ENCODE results near the gene NPFFR1.

Gene NPFFR1, protein sequence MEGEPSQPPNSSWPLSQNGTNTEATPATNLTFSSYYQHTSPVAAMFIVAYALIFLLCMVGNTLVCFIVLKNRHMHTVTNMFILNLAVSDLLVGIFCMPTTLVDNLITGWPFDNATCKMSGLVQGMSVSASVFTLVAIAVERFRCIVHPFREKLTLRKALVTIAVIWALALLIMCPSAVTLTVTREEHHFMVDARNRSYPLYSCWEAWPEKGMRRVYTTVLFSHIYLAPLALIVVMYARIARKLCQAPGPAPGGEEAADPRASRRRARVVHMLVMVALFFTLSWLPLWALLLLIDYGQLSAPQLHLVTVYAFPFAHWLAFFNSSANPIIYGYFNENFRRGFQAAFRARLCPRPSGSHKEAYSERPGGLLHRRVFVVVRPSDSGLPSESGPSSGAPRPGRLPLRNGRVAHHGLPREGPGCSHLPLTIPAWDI

GRCh38 chr10:70283445-70284399, at the start of gene NPFFR1:
NPFFR1 (minus strand) TSS chr10:70284004; CDS start chr10:70283676, 328 bp downstream.
- no peak within 1 kb of the TSS for H3K4me3 ChIP-seq (ENCODE audit: low read depth, low read length)
- TF ChIP-seq, protein P1, sequence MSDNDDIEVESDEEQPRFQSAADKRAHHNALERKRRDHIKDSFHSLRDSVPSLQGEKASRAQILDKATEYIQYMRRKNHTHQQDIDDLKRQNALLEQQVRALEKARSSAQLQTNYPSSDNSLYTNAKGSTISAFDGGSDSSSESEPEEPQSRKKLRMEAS (IDR thresholded peaks at IDR 0.05; ENCODE audit: low read depth, low read length): no peak
- TF ChIP-seq POLR2A (IDR thresholded peaks at IDR 0.05; ENCODE audit: extremely low read depth, insufficient read length) (no peak), CTCF (IDR thresholded peaks at IDR 0.05; ENCODE audit: low read depth, low read length) (no peak), MYC (IDR thresholded peaks at IDR 0.05; ENCODE audit: low read depth, low read length) (no peak)

GRCh38 chr10:70333268-70333667, 49.5 kb upstream of the NPFFR1 start:
- no peak for DNase-seq (ENCODE audit: low read depth)
- TF ChIP-seq MYC (IDR thresholded peaks at IDR 0.05; ENCODE audit: low read depth, low read length): no peak
- TF ChIP-seq, protein P1 (IDR thresholded peaks at IDR 0.05; ENCODE audit: low read depth, low read length): no peak
- no peak for TF ChIP-seq CTCF (IDR thresholded peaks at IDR 0.05; ENCODE audit: low read depth, low read length)
- no peak for TF ChIP-seq POLR2A (IDR thresholded peaks at IDR 0.05; ENCODE audit: extremely low read depth, insufficient read length)
- no peak overlapping the region for H3K4me3 ChIP-seq (ENCODE audit: low read depth, low read length)

More at GRCh38 chr10:70283445-70284399, at the start of gene NPFFR1:
- DNase-seq (ENCODE audit: low read depth): no peak

DNA sequence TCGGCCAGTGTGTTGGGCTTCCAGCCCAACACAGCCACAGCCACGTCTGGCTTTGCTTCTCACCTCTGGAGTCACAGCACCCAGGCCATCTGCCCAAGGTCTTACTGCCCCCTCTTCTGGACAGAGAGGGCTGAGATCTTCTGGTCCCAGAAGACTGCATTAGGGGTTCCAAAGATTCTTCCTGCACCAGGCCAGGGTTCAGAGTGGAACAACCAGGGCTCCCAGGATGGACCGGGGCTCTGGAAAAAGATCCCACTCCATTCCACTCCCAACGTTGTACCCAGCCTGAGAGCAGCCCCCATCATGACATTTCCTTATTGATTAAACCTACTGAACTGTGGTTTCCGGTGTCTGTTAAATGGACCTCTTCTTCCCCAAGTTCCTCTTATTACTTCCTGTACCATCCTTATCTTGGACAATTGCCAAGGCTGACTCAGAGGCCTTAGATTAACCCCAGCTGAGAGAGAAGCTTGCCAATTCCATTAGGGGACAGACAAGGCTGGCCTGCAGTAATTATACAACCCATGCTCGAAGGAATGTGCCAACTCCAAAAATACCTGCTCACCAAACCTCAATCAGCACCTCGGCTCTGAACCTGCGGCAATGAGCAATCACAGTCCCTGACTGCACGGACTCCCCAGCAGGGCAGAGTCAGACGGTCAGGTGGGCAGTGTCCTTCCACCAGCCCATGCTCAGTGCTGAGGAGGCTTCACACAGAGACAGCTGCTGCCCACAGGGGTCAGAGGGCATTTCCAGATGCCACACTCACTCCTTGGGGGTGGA, 47.9 kb upstream of the NPFFR1 start:
- peak; percentile 99 for DNase-seq (ENCODE audit: low read depth)
- TF ChIP-seq MYC (IDR thresholded peaks at IDR 0.05; ENCODE audit: low read depth, low read length): peak; percentile 58
- TF ChIP-seq CTCF (IDR thresholded peaks at IDR 0.05; ENCODE audit: low read depth, low read length): peak; percentile 51
- TF ChIP-seq, protein P1 (IDR thresholded peaks at IDR 0.05; ENCODE audit: low read depth, low read length): 0 out of 2 replicates have a peak, but pooled peaks have one; percentile 20
- TF ChIP-seq POLR2A (IDR thresholded peaks at IDR 0.05; ENCODE audit: extremely low read depth, insufficient read length): no peak
- no peak overlapping the region for H3K4me3 ChIP-seq (ENCODE audit: low read depth, low read length)

DNA sequence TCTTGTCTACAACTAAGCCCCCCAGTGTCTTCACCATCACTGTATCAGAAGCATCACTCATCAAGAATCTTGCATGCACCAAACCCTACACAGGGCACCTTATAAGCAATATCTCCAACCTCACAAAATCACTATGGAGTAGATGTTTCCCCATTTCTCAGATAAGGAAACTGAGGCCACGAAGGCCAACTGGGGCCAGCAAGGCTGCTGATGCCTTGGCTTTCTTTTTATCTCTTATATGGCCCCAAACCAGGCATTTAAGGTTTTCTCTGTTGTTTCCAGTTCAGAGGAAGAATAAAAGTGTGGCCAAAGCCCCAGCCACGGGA, 47.3 kb upstream of the NPFFR1 start:
- DNase-seq (ENCODE audit: low read depth): no peak
- H3K4me3 ChIP-seq (ENCODE audit: low read depth, low read length): no peak overlapping the region
- TF ChIP-seq MYC (IDR thresholded peaks at IDR 0.05; ENCODE audit: low read depth, low read length): no peak
- TF ChIP-seq, protein P1 (IDR thresholded peaks at IDR 0.05; ENCODE audit: low read depth, low read length): no peak
- no peak for TF ChIP-seq CTCF (IDR thresholded peaks at IDR 0.05; ENCODE audit: low read depth, low read length)
- TF ChIP-seq POLR2A (IDR thresholded peaks at IDR 0.05; ENCODE audit: extremely low read depth, insufficient read length): no peak

GRCh38 chr10:70330671-70331070, 46.9 kb upstream of the NPFFR1 start:
- TF ChIP-seq MYC (IDR thresholded peaks at IDR 0.05; ENCODE audit: low read depth, low read length): no peak
- TF ChIP-seq CTCF (IDR thresholded peaks at IDR 0.05; ENCODE audit: low read depth, low read length): no peak
- TF ChIP-seq POLR2A (IDR thresholded peaks at IDR 0.05; ENCODE audit: extremely low read depth, insufficient read length): no peak
- TF ChIP-seq, protein P1 (IDR thresholded peaks at IDR 0.05; ENCODE audit: low read depth, low read length): no peak
- no peak for DNase-seq (ENCODE audit: low read depth)
- no peak overlapping the region for H3K4me3 ChIP-seq (ENCODE audit: low read depth, low read length)

All from NB4 (cell line).